NCI-H345 (cell line): ENCODE measurements around the gene TMEFF2.
"Not testable (repeated sequence)": the region's sequence is repeated elsewhere in the genome, so short reads cannot be mapped to it uniquely, and the experiment has no call there.

ENCODE experiments used
- DNase-seq: peaks from one replicate; lab custom pipeline; 2025; lab: John Stamatoyannopoulos, UW

TMEFF2 gene

GRCh38 chr2:192128655-192129054, 66.1 kb downstream of the TMEFF2 start:
- no peak for DNase-seq

- no peak for DNase-seq
Observed at GRCh38 chr2:192127434-192127833, 67.3 kb downstream of the TMEFF2 start.

DNA sequence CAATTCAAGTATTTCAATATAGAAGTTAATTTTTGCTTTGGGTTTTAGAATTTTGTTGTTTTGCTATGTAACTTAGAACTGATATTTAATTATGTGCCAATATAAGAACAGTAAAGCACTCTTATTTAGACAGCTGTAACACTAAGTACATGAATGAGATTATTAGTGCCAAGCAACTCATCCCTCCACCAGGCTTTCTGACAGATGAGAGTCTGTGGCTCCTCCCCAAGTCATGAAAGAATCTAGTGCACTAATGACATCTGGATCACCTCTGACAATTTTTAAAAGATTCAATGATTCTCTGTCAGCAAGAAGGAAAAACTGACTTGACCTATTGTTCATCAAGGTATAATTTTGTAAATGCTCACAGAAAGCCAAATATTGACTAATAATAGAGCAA, 67.8 kb downstream of the TMEFF2 start:
- DNase-seq = no peak

DNA sequence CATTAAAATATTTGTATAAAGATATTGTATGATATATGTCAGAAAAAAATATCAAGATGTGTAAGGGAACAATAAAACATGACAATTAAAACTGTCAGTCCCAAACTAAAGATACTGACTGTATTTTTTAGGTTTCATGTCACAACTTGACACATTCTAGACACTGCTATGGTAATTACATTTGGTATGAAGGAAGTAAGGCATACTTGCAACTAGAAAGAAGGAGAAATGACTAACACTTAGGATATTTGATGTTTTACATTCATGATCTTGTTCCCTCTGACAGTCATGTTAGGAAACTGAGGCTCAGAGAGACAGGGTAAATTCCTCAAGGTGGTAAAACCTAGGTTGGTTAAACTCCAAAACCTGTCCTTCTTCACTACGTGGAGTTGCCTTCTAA, 68.3 kb downstream of the TMEFF2 start:
- DNase-seq = no peak

GRCh38 chr2:192124571-192124970, 70.2 kb downstream of the TMEFF2 start:
- no peak for DNase-seq

DNA sequence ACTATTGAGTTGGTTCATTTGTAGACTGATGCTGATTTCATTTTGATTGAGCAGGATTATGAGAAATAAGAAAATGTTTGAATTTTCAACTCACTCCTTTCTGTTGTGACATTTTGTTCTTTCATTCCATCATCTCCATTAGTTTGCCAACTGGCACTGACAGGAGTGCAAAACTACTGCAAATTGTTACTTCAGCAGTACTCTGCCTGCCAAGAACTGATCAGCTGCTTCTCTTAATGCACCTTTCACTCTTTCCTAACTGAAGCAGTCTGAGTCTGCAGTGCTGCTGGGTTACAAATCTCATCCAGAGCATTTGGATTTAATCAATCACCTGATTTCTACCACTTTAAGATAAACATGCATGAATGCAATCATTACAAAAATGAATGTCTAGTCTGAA, 70.9 kb downstream of the TMEFF2 start:
- DNase-seq = no peak

DNA sequence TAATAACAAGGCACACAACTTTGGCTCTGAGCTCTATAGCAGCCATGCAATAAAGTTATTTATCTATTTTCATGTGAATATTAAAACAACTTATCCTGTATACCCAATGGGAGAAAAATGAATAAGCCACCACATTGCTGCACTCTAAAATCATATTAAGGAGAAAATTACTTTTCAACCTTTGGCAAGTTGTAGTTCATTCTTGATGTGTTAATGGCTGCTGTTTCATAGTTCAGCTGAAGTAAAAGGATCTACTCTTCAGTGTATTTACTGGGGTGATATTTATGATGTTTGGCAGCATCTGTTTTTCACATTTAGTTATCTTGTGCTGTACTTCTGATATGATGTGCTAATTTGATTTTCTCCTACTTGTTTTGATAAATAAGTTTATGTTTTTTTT, 71.8 kb downstream of the TMEFF2 start:
- DNase-seq = no peak

DNA sequence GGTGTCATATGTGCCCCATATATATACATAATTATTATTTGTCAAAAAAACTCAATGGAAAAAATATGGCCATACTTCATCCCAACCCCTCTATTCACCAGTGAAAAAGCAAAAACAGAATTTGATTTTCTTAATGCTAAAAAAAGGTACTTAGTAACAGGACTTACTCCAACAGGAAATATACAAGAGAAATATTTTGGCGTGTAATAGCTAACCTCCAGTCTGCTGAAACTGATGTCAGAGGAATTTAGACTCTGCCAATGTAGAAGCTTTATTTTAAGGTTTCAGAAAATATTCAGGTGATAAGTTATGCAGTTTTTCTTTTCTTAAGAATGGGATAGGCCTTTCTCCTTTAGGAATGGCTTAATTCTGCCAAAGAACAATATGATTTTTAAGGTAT, 72.6 kb downstream of the TMEFF2 start:
- DNase-seq = no peak

- no peak for DNase-seq
Observed at GRCh38 chr2:192119536-192119935, 75.2 kb downstream of the TMEFF2 start.

DNA sequence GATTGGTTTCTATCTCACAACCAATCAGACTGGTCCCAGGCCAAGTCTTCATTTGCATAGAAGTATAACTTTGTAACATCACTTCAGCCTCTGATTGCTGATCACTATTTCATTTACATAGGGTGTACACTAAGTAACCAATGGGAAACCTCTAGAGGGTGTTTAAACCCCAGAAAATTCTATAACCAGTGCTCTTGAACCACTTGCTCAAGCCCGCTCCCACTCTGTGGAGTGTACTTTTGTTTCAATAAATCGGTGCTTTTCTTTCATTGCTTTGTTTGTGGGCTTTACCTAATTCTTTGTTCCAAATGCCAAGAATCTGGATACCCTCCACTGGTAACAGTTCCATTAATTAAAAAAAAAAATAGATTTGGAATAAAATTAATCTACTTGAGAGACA, 77.0 kb downstream of the TMEFF2 start:
- DNase-seq = no peak

DNA sequence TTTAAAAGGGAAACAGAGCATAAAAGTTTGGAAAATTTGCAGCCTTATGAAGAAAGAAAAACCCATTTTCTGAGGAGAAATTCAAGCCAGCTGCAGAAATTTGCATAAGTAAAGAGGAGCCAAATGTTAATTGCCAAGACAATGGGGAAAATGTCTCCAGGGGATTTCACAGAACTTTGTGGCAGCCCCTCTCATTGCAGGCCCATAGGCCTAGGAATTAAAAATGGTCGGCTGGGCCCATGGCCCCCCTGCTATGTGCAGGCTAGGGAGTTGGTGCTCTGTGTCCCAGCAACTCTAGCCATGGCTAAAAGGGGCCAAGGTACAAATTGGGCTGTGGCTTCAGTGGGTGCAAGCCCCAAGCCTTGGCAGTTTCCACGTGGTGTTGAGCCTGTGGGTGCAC, 83.2 kb downstream of the TMEFF2 start:
- DNase-seq = not testable (repeated sequence)

DNA sequence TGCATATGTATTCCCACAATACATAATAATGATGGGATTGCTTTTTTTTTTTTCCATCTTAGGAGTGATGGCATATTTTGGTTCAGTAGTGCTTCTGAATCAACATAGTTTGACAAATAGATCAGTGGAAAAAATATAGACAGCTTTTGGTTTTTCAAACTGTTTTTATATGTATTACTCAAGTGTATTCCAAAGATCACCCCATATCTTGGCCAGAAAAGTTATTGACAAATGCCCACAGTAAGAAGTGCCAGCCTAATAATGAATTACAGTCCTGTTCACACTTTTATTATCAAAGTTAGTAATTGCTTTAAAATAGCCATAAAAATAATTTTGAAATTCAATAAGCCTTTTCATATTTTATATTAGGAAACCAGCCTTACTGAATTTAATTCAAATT, 95.0 kb downstream of the TMEFF2 start:
- no peak for DNase-seq

DNA sequence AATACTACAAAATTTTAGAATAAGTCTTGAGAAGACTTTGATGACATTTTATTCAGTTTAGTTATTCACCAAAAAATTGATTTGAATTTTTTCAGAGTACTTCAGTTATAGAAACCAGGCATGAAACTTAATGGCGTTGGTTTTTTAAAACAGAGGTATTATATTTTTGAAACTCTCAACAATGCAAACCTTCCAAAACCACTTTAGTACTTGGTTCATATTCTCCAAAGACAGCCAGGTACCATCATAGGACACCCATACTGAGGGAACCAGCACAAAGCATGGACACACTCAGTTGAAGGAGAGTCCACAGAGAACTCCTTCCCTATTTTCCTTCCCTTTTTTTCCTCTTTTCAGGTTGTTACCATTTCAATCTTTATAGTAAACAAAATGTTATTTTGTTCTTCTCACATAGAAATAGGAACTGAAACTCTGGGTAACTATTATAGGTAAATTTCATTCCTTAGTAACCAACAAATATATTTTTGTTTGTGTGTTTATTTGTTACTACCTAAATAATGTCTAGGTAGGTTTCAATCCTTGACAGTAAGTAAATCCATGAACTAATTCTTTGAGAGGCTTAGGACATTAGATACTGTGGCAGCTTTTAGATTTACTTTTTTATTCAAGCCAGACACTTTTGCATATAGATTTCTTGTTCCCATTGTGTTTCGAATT, 95.8 kb downstream of the TMEFF2 start:
- DNase-seq = no peak

GRCh38 chr2:192091476-192091875, 103.3 kb downstream of the TMEFF2 start:
- DNase-seq = no peak

- no peak for DNase-seq
Observed at GRCh38 chr2:192090911-192091310, 103.8 kb downstream of the TMEFF2 start.

GRCh38 chr2:192087398-192087958, 107.3 kb downstream of the TMEFF2 start:
- peak; percentile 67 for DNase-seq

GRCh38 chr2:192082121-192082520, 112.6 kb downstream of the TMEFF2 start:
- DNase-seq = no peak

DNA sequence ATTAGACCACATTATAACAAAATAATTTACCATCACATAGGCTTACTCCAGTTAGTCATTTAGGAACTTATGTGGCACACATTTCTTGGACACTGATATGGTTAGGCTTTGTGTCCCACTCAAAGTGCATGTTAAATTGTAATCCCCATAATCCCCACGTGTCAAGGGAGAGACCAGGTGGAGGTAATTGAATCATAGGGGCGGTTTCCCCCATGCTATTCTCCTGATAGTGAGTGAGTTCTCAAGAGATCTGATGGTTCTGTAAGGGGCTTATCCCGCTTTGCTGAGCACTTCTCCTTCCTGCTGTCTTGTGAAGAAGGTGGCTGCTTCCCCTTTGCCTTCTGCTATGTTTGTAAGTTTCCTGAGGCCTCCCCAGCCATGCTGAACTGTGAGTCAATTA, 114.6 kb downstream of the TMEFF2 start:
- DNase-seq = not testable (repeated sequence)

DNA sequence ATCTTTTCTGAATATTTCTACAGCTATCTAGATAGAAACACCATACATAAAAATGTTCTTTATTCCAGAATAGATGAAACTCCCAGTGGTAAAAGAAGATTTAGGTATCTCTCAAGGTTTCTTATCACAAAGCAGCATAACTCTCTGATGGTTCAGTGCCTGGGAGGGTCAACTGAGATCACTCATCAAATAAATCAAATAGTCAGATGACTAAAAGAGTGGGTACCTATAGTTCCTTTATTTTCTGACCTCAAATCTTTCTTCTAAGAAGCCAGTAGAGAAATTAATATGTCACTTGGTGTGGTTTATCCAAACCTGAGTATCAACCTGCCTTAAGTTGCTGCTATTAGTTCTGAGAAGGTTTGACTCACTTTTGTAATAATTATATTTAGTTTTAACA, 120.9 kb downstream of the TMEFF2 start:
- no peak for DNase-seq

DNA sequence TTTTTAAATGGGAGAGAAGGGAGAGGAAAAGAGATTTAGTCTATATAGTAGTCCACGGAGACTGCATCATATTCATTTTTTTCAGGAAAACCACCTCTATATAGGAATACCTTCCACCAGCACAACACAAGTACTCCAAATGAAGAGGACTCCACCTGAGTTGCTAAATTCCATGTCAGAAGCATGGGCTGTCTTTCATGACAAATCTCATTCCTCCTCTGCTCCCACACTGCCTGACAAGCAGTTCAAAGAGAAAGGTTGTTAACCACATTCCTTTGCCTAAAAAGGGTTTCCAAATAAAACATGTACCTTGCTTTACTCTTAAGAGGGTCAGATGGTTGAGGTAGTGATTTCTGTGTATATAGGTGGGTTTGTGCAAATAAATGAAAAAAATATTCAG, 122.0 kb downstream of the TMEFF2 start:
- no peak for DNase-seq

DNA sequence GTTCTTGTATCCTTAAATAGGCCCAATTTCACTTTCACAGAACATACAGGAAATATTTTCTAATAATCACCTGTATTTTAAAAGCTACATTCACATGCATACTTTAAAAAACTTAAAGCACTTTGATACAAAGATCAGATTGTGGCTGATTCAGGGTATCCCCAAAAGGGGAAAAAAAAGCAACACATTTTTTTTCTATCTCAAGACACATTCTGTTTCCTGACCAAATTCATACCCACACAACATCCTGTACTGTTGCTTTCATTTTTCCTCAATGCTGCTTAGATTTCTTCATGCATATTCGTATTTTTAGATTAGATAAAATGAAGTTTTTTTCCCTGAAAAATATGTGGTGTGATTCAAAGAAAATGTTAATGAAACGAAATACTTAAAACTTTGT, 122.5 kb downstream of the TMEFF2 start:
- no peak for DNase-seq

DNA sequence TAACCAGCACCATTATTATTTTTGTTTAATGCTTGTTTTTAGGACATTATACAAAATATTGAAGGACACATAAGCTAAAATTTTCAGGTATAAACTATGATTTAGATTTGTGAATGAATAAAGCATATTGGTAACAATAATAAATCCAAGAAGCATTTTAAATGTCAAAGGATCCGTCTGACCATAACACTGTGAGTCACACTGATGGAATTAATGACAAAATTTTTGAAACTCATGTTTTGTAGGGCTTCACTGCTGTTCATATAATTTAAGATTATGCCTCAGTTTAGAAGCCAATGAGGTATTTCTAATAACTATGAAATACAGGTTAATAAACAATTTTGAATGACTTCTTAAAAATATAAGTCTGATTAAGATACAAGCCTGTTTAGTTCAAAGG, 124.6 kb downstream of the TMEFF2 start:
- DNase-seq = no peak

DNA sequence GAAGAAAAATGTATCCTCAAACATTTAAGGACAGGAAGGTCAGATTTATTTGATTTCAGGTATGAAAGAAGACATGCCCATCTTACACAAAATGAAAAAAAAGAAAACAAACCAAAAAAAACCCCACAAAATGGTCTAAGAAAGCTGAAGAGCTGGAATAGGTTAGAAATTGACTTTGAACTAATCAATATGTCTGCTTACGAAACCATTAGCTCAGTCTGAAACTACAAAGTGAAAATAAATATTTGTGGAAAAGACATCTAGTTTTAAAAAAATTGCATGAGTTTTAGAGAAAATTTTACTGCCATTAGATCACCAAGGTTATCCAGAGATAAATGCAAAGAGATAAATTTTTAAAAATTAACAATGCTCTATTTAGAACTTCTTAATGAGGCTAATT, 125.3 kb downstream of the TMEFF2 start:
- DNase-seq = no peak

DNA sequence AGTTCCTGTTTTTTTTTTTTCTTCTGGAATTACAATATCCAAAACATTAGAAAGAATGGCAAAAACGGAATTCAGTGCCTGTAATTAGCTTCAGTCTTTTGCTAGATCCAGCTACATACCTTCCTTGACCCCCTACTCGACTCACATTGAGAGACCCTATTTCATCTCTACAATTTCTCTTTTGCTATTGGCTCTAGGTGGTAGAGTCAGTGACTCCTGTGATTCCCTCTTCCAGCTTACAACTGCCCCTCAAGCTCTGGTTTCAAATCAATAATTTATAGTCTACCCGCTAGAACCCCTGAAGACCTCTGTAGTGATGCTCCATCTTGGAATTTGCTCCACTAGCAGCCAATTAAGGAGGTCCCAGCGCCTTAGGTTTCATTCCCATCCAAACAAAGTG, 125.8 kb downstream of the TMEFF2 start:
- DNase-seq = no peak
